K562 (cell line): ENCODE measurements around the gene SHB. TPM values are rescaled to one million over a fixed set of nuclear protein-coding genes. Genes with fewer than 3 reads are reported as not detected.

Experiments
- CC2D1A ChIP-seq: fragments of 450-650 bp; IDR thresholded peaks from 2 replicates; pipeline ENCODE4 v1.6.1; 2017; ENCODE audit warnings: mild to moderate bottlenecking
- DMBX1 ChIP-seq: fragments of 250-450 bp; sonication (Bioruptor Pico); IDR thresholded peaks from 2 replicates; pipeline ENCODE4 v1.8.0; 2022; ENCODE audit warnings: inconsistent platforms, mild to moderate bottlenecking, moderate library complexity, borderline replicate concordance
- FOSL1 ChIP-seq: fragments of 200-800 bp; sonication (Bioruptor generic); conservative IDR thresholded peaks from 2 replicates; pipeline ENCODE4 v1.6.1; 2016; ENCODE audit warnings: missing genetic modification characterization, missing compliant biosample characterization
- FOXA1 ChIP-seq: fragments of 450-650 bp; IDR thresholded peaks from 2 replicates; pipeline ENCODE4 v1.6.1; 2016; ENCODE audit warnings: mild to moderate bottlenecking, borderline replicate concordance
- MCM7 ChIP-seq, 2 experiments: fragments of 450-650 bp; IDR thresholded peaks; 2 replicates each; pipeline ENCODE4 v1.6.1; 2016 to 2018
- MIER1 ChIP-seq: fragments of 450-650 bp; IDR thresholded peaks from 2 replicates; pipeline ENCODE4 v1.6.1; 2016; ENCODE audit warnings: antibody characterized with exemption, mild to moderate bottlenecking, low read depth
- NCOR1 ChIP-seq: fragments of 450-650 bp; IDR thresholded peaks from 2 replicates; pipeline ENCODE4 v1.6.1; 2016; ENCODE audit warnings: mild to moderate bottlenecking, moderate library complexity
- NFIC ChIP-seq: fragments of 450-650 bp; IDR thresholded peaks from 2 replicates; pipeline ENCODE4 v1.6.1; 2017; ENCODE audit warnings: mild to moderate bottlenecking, inconsistent platforms
- RCOR1 ChIP-seq, 2 experiments: IDR thresholded peaks; 2 replicates each; pipeline ENCODE4 v1.6.1; 2012; ENCODE audit warnings: low read depth in 2 of 2, low read length in 2 of 2, borderline replicate concordance in 1 of 2, improper control_type of control experiment in 1 of 2
- SIX5 ChIP-seq, 2 experiments: IDR thresholded peaks; 2 replicates each; pipeline ENCODE4 v1.6.1; 2011; ENCODE audit warnings: low read length in 2 of 2, borderline replicate concordance in 1 of 2, low read depth in 1 of 2, mild to moderate bottlenecking in 1 of 2, moderate library complexity in 1 of 2; ENCODE audit not compliant: insufficient read depth in 1 of 2
- SREBF2 ChIP-seq: sonication (generic); formaldehyde crosslinking; IDR thresholded peaks from 2 replicates; pipeline ENCODE4 v1.4.0; 2020; ENCODE audit warnings: mild to moderate bottlenecking, missing genetic modification reagents
- STAT5A ChIP-seq: IDR thresholded peaks from 2 replicates; pipeline ENCODE4 v1.6.1; 2012; ENCODE audit warnings: low read length, inconsistent platforms, borderline replicate concordance
- U2AF1 ChIP-seq: fragments of 200-400 bp; formaldehyde crosslinking; optimal IDR thresholded peaks from 2 replicates; pipeline ENCODE3; 2017; ENCODE audit warnings: mild to moderate bottlenecking, low read depth, low read length, moderate library complexity
- ZC3H8 ChIP-seq: fragments of 450-650 bp; IDR thresholded peaks from 2 replicates; pipeline ENCODE4 v1.6.1; 2017
- ZNF408 ChIP-seq: fragments of 250-450 bp; sonication (Bioruptor Pico); IDR thresholded peaks from 2 replicates; pipeline ENCODE4 v1.4.0; 2020; ENCODE audit warnings: low read depth, mild to moderate bottlenecking, moderate library complexity
- ZNF583 ChIP-seq: fragments of 250-450 bp; sonication (Bioruptor Pico); IDR thresholded peaks from 2 replicates; pipeline ENCODE4 v1.4.0; 2020
- polyA plus RNA-seq, 8 experiments: library from polyadenylated mRNA; depleted of rRNA in 4 of 8; stranded (reverse) in 5 of 8; unstranded in 3 of 8; fragments of >200 nt; fragmentation: Nextera tagmentation in 2 of 8; fragmentation: Illumina TruSeq in 1 of 8; extraction: Ambion mirVana in 2 of 8; extraction: Trizol in 1 of 8; gene quantifications; 2 replicates each; pipeline versions ENCODE4 v1.2.1 to v1.2.3, GENCODE V29; 2011 to 2014; ENCODE audit warnings: inconsistent platforms in 1 of 8, missing spikeins in 1 of 8
- total RNA-seq, 7 experiments: library from RNA; depleted of rRNA in 6 of 7; stranded (reverse); fragments of >200 nt in 6 of 7; fragmentation: Illumina TruSeq in 2 of 7; extraction: Trizol in 2 of 7; gene quantifications; 2 replicates each; pipeline versions ENCODE4 v1.2.1 to v1.2.3, GENCODE V29; 2011 to 2021; ENCODE audit warnings: low replicate concordance in 1 of 7
- TF ChIP-seq, protein P1 (sequence below): sonication (generic); formaldehyde crosslinking; IDR thresholded peaks from 2 replicates; pipeline ENCODE4 v1.8.1; 2023; ENCODE audit warnings: mild to moderate bottlenecking, missing genetic modification reagents
- TF ChIP-seq, protein P2 (sequence below): sonication (generic); formaldehyde crosslinking; IDR thresholded peaks from 2 replicates; pipeline ENCODE4 v1.8.0; 2022; ENCODE audit warnings: missing genetic modification reagents, mild to moderate bottlenecking, borderline replicate concordance
- TF ChIP-seq, protein P3 (sequence below), 2 experiments: fragments of 450-650 bp; IDR thresholded peaks; 2 replicates each; pipeline ENCODE4 v1.6.1; 2016
- TF ChIP-seq, protein P4 (sequence below): fragments of 250-450 bp; sonication (Bioruptor Pico); IDR thresholded peaks from 2 replicates; pipeline ENCODE4 v1.5.0; 2021; ENCODE audit warnings: mild to moderate bottlenecking, borderline replicate concordance
- TF ChIP-seq, protein P5 (sequence below): fragments of 450-650 bp; formaldehyde crosslinking; IDR thresholded peaks from 2 replicates; pipeline ENCODE4 v1.4.0; 2020; ENCODE audit warnings: mild to moderate bottlenecking, mixed read lengths

The SHB gene
- total and polyA plus RNA-seq, 9 of the 15 experiments (the other 6 are each of a cell fraction or from before 2014, with no cell fraction given), result 0.78 to 16.0 (median 5.3) TPM

DNA sequence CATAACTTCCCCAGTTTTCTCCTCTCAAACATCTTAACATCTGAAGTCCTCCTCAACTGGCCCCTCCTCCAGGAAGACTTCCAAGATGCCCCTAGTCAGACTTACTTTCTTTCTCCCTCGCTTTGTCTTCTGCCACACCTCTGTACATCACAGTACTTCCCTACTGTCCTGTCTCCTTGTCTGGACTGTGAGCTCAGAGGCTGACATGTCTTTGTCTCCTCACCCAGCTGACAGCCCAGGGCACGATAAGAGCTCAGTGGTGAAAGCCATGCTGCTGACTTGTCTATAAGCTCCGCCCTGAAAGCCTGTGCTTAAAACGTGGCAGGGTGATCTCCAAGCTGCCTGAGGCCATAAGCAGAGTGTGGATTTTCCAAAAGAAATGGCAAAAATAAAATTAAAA lies 132.1 kb downstream of the SHB start (continued):
- TF ChIP-seq DMBX1 (CRISPR knock-in tag), result no peak
- TF ChIP-seq, protein P1, sequence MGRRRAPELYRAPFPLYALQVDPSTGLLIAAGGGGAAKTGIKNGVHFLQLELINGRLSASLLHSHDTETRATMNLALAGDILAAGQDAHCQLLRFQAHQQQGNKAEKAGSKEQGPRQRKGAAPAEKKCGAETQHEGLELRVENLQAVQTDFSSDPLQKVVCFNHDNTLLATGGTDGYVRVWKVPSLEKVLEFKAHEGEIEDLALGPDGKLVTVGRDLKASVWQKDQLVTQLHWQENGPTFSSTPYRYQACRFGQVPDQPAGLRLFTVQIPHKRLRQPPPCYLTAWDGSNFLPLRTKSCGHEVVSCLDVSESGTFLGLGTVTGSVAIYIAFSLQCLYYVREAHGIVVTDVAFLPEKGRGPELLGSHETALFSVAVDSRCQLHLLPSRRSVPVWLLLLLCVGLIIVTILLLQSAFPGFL (CRISPR knock-in tag), result no peak
- TF ChIP-seq NCOR1, result peak; percentile 57
- no peak for TF ChIP-seq ZNF408
- TF ChIP-seq, protein P2, sequence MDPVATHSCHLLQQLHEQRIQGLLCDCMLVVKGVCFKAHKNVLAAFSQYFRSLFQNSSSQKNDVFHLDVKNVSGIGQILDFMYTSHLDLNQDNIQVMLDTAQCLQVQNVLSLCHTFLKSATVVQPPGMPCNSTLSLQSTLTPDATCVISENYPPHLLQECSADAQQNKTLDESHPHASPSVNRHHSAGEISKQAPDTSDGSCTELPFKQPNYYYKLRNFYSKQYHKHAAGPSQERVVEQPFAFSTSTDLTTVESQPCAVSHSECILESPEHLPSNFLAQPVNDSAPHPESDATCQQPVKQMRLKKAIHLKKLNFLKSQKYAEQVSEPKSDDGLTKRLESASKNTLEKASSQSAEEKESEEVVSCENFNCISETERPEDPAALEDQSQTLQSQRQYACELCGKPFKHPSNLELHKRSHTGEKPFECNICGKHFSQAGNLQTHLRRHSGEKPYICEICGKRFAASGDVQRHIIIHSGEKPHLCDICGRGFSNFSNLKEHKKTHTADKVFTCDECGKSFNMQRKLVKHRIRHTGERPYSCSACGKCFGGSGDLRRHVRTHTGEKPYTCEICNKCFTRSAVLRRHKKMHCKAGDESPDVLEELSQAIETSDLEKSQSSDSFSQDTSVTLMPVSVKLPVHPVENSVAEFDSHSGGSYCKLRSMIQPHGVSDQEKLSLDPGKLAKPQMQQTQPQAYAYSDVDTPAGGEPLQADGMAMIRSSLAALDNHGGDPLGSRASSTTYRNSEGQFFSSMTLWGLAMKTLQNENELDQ, result no peak
- no peak for TF ChIP-seq SREBF2 (CRISPR knock-in tag)
- TF ChIP-seq, protein P3, sequence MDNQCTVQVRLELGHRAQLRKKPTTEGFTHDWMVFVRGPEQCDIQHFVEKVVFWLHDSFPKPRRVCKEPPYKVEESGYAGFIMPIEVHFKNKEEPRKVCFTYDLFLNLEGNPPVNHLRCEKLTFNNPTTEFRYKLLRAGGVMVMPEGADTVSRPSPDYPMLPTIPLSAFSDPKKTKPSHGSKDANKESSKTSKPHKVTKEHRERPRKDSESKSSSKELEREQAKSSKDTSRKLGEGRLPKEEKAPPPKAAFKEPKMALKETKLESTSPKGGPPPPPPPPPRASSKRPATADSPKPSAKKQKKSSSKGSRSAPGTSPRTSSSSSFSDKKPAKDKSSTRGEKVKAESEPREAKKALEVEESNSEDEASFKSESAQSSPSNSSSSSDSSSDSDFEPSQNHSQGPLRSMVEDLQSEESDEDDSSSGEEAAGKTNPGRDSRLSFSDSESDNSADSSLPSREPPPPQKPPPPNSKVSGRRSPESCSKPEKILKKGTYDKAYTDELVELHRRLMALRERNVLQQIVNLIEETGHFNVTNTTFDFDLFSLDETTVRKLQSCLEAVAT (IDR thresholded peaks at IDR 0.05), result no peak
- TF ChIP-seq FOSL1 (tag), result 0 out of 2 replicates have a peak, but pooled peaks have one; percentile 22
- TF ChIP-seq NFIC, result peak; percentile 27; the same call in 1 of the 2 replicates
- no peak for TF ChIP-seq STAT5A
- no peak for TF ChIP-seq CC2D1A
- TF ChIP-seq, protein P4, sequence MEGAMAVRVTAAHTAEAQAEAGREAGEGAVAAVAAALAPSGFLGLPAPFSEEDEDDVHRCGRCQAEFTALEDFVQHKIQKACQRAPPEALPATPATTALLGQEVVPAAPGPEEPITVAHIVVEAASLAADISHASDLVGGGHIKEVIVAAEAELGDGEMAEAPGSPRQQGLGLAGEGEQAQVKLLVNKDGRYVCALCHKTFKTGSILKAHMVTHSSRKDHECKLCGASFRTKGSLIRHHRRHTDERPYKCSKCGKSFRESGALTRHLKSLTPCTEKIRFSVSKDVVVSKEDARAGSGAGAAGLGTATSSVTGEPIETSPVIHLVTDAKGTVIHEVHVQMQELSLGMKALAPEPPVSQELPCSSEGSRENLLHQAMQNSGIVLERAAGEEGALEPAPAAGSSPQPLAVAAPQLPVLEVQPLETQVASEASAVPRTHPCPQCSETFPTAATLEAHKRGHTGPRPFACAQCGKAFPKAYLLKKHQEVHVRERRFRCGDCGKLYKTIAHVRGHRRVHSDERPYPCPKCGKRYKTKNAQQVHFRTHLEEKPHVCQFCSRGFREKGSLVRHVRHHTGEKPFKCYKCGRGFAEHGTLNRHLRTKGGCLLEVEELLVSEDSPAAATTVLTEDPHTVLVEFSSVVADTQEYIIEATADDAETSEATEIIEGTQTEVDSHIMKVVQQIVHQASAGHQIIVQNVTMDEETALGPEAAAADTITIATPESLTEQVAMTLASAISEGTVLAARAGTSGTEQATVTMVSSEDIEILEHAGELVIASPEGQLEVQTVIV (CRISPR knock-in tag), result no peak
- TF ChIP-seq SIX5 (IDR thresholded peaks at IDR 0.05; ENCODE audit: borderline replicate concordance in 1 of 2, insufficient read depth in 1 of 2, low read depth in 1 of 2, low read length in 2 of 2), result no peak
- no peak for TF ChIP-seq ZC3H8
- peak in 1 of 2 experiments; percentile 91; a peak in 2 of 4 replicates for TF ChIP-seq RCOR1 (IDR thresholded peaks at IDR 0.05; ENCODE audit: borderline replicate concordance in 1 of 2, low read depth in 2 of 2, low read length in 2 of 2)
- no peak for TF ChIP-seq FOXA1
- TF ChIP-seq, protein P5, sequence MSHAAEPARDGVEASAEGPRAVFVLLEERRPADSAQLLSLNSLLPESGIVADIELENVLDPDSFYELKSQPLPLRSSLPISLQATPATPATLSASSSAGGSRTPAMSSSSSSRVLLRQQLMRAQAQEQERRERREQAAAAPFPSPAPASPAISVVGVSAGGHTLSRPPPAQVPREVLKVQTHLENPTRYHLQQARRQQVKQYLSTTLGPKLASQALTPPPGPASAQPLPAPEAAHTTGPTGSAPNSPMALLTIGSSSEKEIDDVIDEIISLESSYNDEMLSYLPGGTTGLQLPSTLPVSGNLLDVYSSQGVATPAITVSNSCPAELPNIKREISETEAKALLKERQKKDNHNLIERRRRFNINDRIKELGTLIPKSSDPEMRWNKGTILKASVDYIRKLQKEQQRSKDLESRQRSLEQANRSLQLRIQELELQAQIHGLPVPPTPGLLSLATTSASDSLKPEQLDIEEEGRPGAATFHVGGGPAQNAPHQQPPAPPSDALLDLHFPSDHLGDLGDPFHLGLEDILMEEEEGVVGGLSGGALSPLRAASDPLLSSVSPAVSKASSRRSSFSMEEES (CRISPR knock-in tag), result no peak
- no peak for TF ChIP-seq ZNF583 (CRISPR knock-in tag)
- no peak for TF ChIP-seq U2AF1
- no peak for TF ChIP-seq MIER1
- no peak for TF ChIP-seq MCM7 (IDR thresholded peaks at IDR 0.05)
